Sigmoid colon (tissue), 4 donors: ENCODE measurements around the gene KANK2.

Source experiments
- CTCF ChIP-seq, 4 experiments: fragments of 450-650 bp in 3 of 4; fragments of 200-600 bp in 1 of 4; IDR thresholded peaks; one replicate each; pipeline ENCODE4 v1.5.1; 2016 to 2019; ENCODE audit warnings: antibody characterized with exemption in 4 of 4, mild to moderate bottlenecking in 3 of 4, moderate library complexity in 2 of 4
- EP300 ChIP-seq, 4 donors: sonication (generic); formaldehyde crosslinking; IDR thresholded peaks; one replicate each; pipeline ENCODE4 v1.6.1; 2017; ENCODE audit warnings: antibody characterized with exemption in 4 of 4

- TF ChIP-seq EP300 (IDR thresholded peaks at IDR 0.05) (no peak), CTCF (IDR thresholded peaks at IDR 0.05) (no peak)
These were observed 80.8 kb downstream of the KANK2 start for GRCh38 chr19:11116507-11116906.
